ENCODE data around the gene PAX8. TPM values are rescaled to one million over a fixed set of nuclear protein-coding genes. Genes with fewer than 3 reads are reported as not detected.

PAX8 gene
- total RNA-seq, 1 donor from 2014 or later = 1.4 TPM

GRCh38 chr2:113206251-113206650 lies 72.5 kb downstream of the PAX8 start:
- Mint-ChIP-seq H3K27ac (ENCODE audit: unreplicated experiment) (no peak overlapping the region), H3K27me3 (ENCODE audit: unreplicated experiment) (peaks cover 4% of the 10 kb centered on the region), H3K9me3 (ENCODE audit: unreplicated experiment) (peaks cover 4% of the 10 kb centered on the region), H3K36me3 (ENCODE audit: unreplicated experiment) (no peaks in the 10 kb centered on the region), H3K4me3 (ENCODE audit: unreplicated experiment) (no peak overlapping the region), H3K4me1 (ENCODE audit: low read depth, unreplicated experiment) (no peaks in the 10 kb centered on the region)
- no peak for DNase-seq
- TF ChIP-seq CTCF (IDR thresholded peaks at IDR 0.05; ENCODE audit: partially characterized antibody, unreplicated experiment) = no peak

- H3K4me3 Mint-ChIP-seq (ENCODE audit: unreplicated experiment) = no peak overlapping the region
- peaks cover 4% of the 10 kb centered on the region for H3K27me3 Mint-ChIP-seq (ENCODE audit: unreplicated experiment)
Observed at GRCh38 chr2:113203901-113204519, 74.7 kb downstream of the PAX8 start.

GRCh38 chr2:113203217-113203530 lies 75.5 kb downstream of the PAX8 start:
- DNase-seq = no peak
- Mint-ChIP-seq H3K9me3 (ENCODE audit: unreplicated experiment) (peaks cover 2% of the 10 kb centered on the region), H3K4me3 (ENCODE audit: unreplicated experiment) (no peak overlapping the region), H3K4me1 (ENCODE audit: low read depth, unreplicated experiment) (no peaks in the 10 kb centered on the region), H3K36me3 (ENCODE audit: unreplicated experiment) (no peaks in the 10 kb centered on the region), H3K27me3 (ENCODE audit: unreplicated experiment) (peaks cover 4% of the 10 kb centered on the region), H3K27ac (ENCODE audit: unreplicated experiment) (no peak overlapping the region)
- no peak for TF ChIP-seq CTCF (IDR thresholded peaks at IDR 0.05; ENCODE audit: partially characterized antibody, unreplicated experiment)

More at GRCh38 chr2:113203901-113204519, 74.7 kb downstream of the PAX8 start:
- peak; percentile 91 for TF ChIP-seq CTCF (IDR thresholded peaks at IDR 0.05; ENCODE audit: partially characterized antibody, unreplicated experiment)
- peaks cover 2% of the 10 kb centered on the region for H3K9me3 Mint-ChIP-seq (ENCODE audit: unreplicated experiment)
- DNase-seq = peak; percentile 78
- no peaks in the 10 kb centered on the region for H3K4me1 Mint-ChIP-seq (ENCODE audit: low read depth, unreplicated experiment)
- no peak overlapping the region for H3K27ac Mint-ChIP-seq (ENCODE audit: unreplicated experiment)
- H3K36me3 Mint-ChIP-seq (ENCODE audit: unreplicated experiment) = no peaks in the 10 kb centered on the region

- Mint-ChIP-seq H3K4me1 (ENCODE audit: low read depth, unreplicated experiment) (no peaks in the 10 kb centered on the region), H3K4me3 (ENCODE audit: unreplicated experiment) (no peak overlapping the region), H3K9me3 (ENCODE audit: unreplicated experiment) (peaks cover 2% of the 10 kb centered on the region), H3K27ac (ENCODE audit: unreplicated experiment) (no peak overlapping the region), H3K36me3 (ENCODE audit: unreplicated experiment) (no peaks in the 10 kb centered on the region), H3K27me3 (ENCODE audit: unreplicated experiment) (peaks cover 4% of the 10 kb centered on the region)
- no peak for DNase-seq
- TF ChIP-seq CTCF (IDR thresholded peaks at IDR 0.05; ENCODE audit: partially characterized antibody, unreplicated experiment) = no peak
Observed at GRCh38 chr2:113202305-113203216, 76.2 kb downstream of the PAX8 start.
